Activated T-cell treated with anti-CD3 and anti-CD28 coated beads for 1 hour (primary cell): ENCODE results near the gene CELF5.
"Not testable (repeated sequence)": the region's sequence is repeated elsewhere in the genome, so short reads cannot be mapped to it uniquely, and the experiment has no call there.

ENCODE experiments used
- DNase-seq: peaks from one replicate; pipeline ENCODE4 v3.0.0-alpha.2; 2020; ENCODE audit warnings: low read depth

Gene CELF5

DNA sequence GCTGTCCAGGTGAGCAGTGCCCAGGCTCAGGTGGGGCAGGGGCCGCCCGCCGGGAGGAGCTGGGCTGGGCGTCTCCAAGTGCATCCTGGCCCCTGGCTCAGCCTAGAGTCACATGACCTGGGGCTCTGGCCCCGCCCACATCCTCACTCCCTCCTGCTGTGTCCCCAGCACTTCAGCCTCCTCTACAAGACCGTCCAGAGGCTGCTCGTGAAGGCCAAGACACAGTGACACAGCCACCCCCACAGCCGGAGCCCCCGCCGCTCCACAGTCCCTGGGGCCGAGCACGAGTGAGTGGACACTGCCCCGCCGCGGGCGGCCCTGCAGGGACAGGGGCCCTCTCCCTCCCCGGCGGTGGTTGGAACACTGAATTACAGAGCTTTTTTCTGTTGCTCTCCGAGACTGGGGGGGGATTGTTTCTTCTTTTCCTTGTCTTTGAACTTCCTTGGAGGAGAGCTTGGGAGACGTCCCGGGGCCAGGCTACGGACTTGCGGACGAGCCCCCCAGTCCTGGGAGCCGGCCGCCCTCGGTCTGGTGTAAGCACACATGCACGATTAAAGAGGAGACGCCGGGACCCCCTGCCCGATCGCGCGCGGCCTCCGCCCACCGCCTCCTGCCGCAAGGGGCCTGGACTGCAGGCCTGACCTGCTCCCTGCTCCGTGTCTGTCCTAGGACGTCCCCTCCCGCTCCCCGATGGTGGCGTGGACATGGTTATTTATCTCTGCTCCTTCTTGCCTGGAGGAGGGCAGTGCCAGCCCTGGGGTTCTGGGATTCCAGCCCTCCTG is 16.8 kb upstream of the CELF5 start:
- no peak for DNase-seq

DNA sequence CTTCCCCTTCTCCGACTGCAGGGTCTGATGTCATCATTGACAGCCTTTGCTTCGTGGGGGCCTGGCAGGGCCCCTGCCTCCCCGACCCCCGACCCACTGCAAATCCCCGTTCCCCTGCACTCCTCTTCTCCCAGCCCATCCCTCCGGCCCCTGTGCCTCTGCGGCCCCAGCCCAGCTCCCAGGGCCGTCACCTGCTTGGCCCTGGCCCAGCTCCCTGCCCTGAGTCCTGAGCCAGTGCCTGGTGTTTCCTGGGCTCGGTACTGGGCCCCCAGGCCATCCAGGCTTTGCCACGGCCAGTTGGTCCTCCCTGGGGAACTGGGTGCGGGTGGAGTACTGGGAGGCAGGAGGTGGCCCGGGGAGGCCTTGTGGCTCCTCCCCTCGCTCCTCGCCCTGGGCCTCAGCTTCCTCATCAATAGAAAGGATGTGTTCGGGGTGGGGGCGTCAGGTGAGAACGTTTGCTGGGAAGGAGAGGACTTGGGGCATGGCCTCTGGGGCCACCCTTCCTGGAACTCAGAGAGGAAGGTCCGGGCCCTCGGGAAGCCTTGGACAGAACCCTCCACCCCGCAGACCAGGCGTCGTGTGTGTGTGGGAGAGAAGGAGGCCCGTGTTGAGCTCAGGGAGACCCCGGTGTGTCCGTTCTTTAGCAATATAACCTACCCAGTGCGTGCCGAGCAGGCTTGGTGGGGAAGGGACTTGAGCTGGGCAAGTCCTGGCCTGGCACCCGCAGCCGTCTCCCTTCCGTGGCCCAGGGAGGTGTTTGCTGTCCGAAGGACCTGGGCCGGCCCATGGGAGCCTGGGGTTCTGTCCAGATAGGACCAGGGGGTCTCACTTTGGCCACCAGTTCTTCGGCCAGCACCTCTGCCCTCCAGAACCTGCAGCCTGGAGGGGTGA is 15.9 kb upstream of the CELF5 start:
- DNase-seq = no peak

DNA sequence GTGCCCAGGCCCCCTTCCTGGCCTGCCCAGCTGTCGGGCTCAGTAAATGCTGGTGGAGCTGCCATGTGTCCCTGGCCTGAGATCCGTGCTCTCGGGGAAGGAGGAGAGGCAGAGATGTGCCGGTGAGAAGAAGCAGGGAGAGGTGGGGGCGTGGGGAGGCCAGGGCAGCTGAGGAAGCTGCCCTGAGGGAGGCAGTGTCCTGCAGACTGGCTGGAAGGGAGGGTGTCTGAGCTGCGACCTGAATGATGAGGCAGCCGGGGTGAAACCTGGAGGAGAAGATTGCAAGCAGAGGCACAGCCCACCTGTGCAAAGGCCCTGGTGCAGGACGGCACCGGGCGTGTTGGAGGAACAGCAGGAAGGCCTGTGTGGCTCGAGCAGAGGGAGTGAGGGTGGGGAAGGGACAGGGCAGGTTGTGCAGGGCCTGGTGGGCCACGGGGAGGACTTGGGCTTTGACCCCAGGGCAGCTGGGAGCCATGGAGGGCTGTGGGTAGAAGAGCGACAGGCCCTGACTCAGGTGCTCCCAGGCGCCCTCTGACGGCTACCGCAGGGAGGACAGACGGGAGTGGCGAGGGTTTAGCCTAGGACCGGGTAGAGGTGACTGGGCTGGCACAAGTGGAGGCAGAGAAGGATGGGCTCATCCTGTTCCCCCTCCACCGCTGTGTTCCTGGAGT is 14.0 kb upstream of the CELF5 start:
- DNase-seq = peak; percentile 71

DNA sequence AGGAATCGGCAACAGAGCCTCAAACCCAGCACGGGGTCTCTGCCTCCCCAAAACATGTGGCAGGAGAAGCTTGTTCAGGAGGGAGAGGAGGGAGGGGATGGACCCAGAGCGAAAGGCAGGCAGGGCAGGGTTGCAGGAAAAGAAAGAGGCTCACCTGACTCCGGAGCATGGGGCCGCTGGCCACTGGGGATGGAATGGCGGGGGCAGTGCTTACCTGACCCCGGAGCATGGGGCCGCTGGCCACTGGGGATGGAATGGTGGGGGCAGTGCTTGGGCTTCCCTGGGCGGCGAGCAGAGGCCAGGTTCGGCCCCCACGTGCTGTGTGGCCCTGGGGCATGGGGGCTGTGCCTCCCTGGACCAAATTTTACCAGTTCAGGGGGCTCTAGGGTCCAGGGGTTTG is 13.3 kb upstream of the CELF5 start:
- no peak for DNase-seq

DNA sequence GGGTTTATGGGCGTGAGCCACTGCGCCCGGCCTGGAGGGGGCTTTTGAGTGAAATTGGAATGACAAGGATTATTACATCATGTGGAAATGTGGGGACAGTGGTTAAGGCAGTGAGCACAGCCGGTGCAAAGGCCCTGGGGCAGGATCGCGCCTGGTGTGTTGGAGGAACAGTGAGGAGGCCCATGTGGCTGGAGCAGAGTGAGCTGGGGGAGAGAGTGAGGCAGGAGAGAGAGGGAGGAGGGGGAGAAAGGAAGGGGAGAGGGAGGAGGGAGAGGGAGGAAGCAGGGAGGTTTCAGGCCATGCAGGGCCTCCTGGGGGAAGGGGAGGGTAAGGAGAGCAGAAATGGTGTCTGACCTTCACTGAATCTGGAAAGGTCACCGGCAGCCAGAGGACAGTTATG is 11.3 kb upstream of the CELF5 start:
- DNase-seq = no peak

DNA sequence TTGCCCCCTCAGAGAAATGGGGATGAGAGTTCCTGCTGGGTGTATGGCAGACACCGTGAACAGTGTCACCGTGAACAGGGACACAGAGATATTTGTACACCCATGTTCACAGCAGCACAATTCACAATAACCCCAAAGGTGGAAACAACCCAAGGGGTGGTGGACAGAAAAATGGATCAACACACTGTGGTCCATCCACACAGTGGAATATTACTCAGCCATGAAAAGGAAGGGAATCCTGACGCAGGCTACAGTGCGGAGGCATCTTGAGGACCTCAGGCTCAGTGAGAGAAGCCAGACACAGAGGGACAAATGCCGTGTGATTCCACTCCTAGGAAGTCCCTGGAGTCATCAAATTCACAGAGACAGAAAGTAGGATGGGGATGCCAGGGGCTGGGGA is 7.6 kb upstream of the CELF5 start:
- no peak for DNase-seq

DNA sequence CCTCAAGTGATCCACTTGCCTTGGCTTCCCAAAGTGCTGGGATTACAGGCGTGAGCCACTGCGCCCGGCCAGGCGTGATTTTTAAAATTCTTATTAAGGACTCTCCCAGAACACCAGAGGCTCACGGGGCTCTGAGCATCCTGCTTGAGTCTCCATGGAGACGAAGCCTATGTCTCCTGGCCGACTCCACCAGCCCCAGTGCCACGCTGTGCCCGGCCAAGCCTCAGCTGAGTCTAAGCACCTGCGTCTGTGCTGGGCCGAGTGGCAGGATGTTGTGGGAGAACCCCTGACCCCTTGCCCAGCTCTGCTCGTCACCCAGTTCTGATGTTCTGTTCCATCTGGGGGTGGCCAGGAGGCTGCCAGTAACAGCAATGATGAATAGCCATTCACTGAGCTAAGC is 3.9 kb upstream of the CELF5 start:
- DNase-seq = no peak

DNA sequence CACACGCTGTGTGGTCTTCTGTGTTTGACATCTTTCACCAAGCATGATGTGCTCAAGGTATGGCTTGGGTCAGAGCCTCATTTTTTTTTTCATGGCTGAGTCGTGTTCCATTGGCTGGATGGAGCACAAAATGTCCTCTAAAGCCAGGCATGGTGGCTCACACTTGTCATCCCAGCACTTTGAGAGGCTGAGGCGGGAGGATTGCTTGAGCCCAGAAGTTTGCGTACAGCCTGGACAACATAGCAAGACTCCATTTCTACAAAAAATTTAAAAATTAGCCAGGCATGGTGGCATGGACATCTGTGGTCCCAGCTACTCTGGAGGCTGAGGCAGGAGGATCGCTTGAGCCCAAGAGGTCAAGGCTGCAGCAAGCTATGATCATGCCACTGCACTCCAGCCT is 2.9 kb upstream of the CELF5 start:
- DNase-seq = not testable (repeated sequence)

DNA sequence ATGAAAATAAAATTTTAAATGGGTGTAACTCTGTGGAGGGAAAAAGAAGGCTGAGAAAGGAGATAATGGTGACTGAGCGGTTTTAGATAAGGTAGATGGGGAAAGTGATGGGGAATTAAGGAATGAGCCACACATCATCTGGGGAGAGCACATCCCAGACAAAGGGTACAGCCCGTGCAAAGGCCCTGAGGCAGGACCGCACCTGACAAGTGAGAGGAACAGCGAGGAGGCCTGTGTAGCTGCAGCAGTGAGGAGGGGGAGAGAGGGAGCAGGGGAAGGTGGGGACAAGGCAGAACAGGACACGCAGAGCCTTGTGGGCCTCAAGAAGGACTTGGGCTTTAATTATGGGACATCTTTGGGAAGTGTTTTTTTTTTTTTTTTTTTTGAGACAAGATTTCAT is 1.8 kb upstream of the CELF5 start:
- DNase-seq = no peak

DNA sequence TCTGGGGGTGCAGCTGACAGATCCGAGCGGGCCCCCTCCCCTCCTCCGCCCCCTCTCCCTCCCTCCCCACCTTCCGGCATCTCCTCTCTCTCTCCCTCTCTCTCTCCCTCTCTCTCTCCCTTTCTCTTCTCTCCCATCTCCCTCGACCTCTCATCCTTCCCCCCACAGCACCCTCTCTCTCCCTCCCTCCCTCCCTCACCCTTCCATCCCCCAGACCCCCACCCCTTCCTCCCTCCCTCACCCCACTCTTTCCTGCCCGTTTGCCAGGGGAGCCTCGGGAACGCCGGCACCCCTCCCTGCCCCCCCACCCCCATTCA is 666 bp downstream of the CELF5 start:
- DNase-seq = no peak

DNA sequence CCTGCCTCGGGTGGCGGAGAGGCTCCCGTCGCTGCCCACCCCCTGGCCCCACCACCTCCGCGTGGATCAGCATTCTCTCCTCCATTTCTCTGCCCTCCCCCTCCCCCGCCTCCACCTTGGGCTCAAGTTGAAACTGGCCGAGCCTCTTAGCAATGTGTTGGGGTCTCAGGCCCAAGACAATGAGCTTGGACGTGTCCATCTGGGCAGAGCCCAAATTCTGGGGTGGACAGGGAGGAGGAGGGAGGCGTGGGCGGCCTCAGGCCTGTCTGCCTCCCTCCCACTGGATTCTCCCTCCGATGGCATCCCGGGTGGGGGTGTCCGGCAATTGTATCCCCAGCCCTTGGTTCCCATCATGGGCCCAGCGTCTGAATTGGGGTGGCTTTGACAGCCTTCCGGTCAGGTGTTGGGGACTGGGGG is 1.2 kb downstream of the CELF5 start:
- no peak for DNase-seq

DNA sequence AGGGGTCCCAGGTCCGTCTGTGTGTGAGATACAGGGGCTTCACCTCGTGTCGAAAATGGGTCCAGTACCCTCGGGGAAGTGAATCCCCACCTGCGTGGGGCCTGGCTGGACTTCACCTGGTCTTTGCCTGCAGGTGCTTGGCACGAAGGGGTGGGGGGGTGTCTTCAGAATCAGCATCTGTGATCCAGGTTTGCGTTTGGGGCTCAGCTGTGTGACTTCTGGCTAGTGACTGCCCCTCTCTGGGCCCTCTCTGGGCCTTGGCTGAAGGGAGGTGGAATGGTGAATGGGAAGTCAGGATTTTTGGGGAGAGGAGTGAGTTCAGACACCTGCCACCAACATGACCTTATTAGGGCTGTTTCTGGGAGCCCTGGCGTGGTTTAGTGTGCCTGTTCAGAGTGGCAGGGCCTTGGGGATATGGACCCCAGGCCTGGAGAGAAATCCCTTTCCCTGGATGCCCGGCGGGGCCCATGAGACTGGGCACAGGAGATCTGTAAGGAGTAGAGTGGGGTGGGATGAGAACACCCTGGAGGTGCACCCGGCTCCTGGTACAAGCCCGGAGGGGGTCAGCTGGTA is 2.7 kb downstream of the CELF5 start:
- DNase-seq = no peak

DNA sequence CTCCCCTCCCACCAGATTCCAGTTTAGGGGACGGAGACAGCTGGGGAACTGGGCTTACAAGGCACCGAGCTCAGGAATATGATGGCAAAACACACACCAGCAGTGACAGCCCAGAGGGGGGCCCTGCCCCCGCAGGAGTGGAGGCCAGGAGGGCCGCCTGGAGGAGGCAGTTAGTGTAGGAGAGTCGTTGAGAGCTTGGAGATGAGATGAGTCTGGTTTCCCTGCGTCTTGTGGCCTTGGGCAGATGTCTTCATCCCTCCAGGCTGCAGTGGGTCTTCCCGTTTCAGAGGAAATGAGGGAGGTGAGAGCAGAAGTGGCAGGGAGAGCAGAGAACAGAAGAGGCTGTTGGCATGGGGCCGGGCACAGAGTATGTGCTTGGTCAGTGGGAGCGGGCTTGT is 4.9 kb downstream of the CELF5 start:
- no peak for DNase-seq

DNA sequence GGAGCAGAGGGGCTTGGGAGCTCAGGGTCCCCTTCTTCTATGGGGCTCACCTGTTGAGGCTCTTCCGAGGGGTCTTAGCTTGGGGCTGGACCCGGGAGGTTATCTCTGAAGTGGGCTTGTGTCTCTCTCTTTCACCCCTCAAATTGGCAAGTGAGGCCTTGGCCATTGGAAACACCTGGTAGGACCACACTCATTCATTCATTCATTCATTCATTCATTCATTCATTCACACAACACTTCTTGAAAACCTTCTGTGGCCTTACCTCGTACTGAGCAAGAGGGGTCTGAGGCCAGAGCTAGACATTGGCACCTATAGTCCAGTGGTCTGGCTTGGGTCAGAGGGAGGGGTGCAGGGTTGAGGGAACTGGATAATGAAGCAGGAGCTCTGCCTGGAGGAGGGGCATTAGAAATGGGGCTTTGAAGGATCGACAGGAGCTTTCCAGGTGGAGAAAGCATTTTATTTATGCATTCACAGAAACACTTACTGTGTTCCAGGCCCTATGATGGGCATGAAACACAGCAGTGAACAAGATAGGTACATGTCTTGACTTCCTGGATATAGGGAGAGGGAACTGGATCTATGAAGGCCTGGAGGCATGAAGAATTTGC is 5.5 kb downstream of the CELF5 start:
- no peak for DNase-seq

DNA sequence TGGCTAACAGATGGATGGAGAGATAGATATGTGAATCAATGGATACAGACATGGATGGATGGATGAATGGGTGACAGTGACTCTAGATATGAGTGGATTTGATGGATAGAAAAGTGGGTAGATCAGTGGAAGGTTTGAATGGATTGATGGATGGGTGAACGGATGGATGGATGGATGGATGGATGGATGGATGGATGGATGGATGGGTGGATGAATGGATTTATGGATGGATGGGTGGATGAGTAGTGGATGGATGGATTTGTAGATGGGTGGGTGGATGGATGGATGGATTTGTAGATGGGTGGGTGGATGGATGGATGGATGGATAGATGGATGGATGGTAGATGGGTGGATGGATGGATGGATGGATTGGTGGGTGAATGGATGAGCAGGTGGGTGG is 6.8 kb downstream of the CELF5 start:
- no peak for DNase-seq

DNA sequence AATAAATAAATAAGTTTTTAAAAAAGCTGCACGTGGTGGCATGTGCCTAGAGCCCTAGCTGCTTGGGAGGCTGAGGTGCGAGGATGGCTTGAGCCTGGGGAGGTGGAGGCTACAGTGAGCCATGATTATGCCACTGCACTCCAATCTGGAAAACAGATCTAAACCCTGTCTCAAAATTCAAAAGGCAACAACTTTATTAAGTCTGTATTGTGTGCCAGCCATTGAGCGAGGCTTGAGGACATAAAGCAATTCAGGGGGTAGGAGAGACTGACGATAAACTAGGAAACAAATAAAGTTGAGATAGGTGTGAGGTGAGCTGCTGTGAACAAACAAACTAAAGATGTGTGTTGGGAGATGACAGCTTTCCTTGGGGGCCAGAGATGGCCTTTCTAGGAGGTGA is 8.7 kb downstream of the CELF5 start:
- DNase-seq = no peak

DNA sequence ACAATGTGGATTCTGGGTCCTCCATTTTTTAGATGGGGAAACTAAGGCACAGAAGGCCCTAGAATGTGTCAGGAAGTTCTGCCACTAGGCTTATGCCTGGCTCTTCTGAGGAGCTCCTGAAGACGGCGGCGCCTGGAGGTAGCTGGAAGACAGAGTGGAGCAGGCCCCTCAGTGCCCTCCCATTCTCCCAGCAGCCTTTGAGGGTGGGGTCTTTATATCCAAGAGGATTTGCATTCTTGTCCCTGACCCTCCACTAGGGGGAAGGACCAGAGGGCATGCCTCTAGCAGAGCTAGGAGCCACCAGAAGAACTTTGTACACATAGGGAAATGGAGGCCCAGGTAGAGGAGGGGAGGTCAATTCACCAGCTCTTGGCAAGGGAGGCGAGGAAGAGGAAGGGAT is 9.4 kb downstream of the CELF5 start:
- no peak for DNase-seq

DNA sequence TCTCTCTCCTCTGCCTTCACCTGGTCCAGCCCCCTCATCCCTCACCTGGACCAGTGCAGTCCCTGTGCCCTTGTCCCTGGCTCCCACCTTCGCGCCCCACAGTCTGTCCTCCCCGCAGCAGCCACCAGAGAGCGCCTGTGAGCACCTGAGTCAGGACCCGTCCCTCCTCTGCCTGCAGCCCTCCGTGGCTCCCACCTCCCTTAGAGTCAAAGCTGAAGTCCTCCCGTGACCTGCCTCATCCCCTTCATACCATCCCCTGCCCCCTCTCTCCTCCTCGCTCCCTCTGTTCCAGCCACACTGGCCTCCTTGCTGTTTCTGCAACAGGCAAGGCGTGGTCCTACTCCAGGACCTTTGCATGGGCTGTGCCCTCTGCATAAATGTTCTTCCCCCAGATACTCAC is 10.3 kb downstream of the CELF5 start:
- no peak for DNase-seq

DNA sequence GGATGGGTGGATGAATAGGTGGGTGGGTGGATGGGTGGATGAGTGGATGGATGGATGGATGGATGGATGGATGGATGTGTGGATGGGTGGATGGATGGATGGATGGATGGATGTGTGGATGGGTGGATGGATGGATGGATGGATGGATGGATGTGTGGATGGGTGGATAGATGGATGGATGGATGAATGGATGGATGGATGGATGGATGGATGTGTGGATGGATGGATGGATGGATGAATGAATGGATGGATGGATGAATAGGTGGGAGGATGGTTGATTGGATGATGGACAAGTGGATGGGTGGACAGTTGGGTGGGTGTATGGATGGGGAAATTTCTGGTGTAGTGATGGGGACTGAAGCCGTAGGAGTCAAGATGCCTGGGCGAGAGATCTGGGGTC is 11.1 kb downstream of the CELF5 start:
- DNase-seq = not testable (repeated sequence)

DNA sequence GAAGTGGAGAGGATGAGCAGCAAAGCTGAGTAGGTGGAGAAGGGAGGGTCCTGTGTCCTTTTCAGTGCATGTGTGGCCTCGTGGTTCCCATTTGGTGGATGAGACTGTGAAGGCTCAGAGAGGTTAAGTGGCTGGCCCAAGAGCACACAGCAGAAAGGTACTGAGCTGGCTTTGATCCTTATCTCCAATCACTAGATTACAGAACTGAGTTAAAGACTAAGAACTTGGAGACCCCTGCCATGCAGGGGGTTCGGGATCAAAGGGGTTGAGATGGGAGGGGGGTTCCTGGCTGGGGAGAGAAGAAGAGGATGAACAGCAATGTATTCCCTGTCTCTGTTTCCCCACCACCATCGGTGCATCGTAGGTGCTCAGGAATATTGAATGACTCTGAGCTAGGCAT is 11.8 kb downstream of the CELF5 start:
- DNase-seq = no peak

DNA sequence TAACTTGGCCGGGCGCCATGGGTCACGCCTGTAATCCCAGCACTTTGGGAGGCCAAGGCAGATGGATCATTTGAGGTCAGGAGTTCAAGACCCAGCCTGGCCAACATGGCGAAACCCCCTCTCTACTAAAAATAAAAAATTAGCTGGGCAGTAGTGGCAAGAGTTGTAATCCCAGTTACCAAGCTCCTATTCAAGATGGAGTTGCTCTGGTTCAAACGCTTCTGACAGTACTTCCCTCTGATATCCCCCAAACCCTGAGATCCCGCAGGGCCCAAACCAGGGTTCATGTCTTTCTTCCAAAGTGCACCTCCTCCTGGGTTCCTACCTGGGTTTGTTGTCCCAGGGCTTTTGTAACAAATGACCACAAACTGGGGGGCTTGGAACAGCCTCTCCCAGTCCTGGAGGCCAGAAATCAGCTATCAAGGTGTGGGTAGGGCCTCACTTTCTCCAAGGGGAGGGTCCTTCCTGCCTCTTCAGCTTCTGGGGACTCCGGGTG is 13.7 kb downstream of the CELF5 start:
- no peak for DNase-seq

DNA sequence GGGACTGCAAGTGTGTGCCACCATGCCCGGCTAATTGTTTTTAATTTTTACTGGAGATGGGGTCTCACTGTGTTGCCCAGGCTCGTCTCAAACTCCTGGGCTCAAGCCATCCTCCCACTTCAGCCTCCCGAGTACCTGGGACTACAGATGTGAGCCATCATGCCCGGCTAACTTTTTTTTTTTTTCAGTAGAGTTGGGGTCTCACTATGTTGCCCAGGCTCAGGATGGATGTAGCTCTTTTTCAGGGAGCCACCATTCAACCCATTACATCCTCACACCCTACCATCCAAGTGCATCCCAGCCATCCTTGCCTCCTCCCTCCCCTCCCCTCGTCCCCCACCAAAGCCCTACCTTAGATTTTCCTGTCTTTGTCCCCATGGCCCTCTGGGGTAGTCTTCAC is 14.9 kb downstream of the CELF5 start:
- DNase-seq = no peak
